Ovary (tissue), 9 donors: ENCODE measurements around the gene USP20. TPM values are rescaled to one million over a fixed set of nuclear protein-coding genes. Genes with fewer than 3 reads are reported as not detected.

Source experiments
- DNase-seq, 5 donors: peaks; one replicate each; pipeline ENCODE4 v3.0.0-alpha.2; 2019 to 2020
- H3K27ac ChIP-seq, 2 donors: fragments of 200-600 bp; one replicate each; pipeline versions ENCODE4 v1.5.1 to v1.8.0; 2019 to 2022
- H3K27me3 ChIP-seq: fragments of 200-600 bp; one replicate; pipeline ENCODE4 v1.8.0; 2022
- H3K36me3 ChIP-seq: fragments of 200-600 bp; sonication (generic); one replicate; pipeline ENCODE4 v1.5.1; 2019
- H3K4me1 ChIP-seq: one replicate; pipeline ENCODE4 v1.8.1; 2013; ENCODE audit warnings: mild to moderate bottlenecking, moderate library complexity; ENCODE audit not compliant: insufficient read depth
- H3K4me3 ChIP-seq: fragments of 200-600 bp; sonication (generic); one replicate; pipeline ENCODE4 v1.5.1; 2017
- H3K9me3 ChIP-seq, 2 donors: fragments of 200-600 bp in 1 of 2; sonication (generic) in 1 of 2; one replicate each; pipeline versions ENCODE4 v1.5.1 to v1.8.1; 2013 to 2019; ENCODE audit warnings: mild to moderate bottlenecking in 1 of 2, moderate library complexity in 1 of 2
- EP300 ChIP-seq: sonication (generic); formaldehyde crosslinking; IDR thresholded peaks from one replicate; pipeline ENCODE4 v1.6.1; 2017; ENCODE audit warnings: antibody characterized with exemption
- POLR2A ChIP-seq: fragments of 450-650 bp; IDR thresholded peaks from one replicate; pipeline ENCODE4 v1.6.1; 2017; ENCODE audit warnings: antibody characterized with exemption, mild to moderate bottlenecking, moderate library complexity
- WGBS, 3 donors: extraction: QIAGEN DNeasy Blood & Tissue Kit in 1 of 3; methylation state at CpG; one replicate each; pipeline versions ENCODE4 v1.1.5 to v1.1.7; 2013 to 2017; 5-methylcytosine and 5-hydroxymethylcytosine counted together
- intact Hi-C, 4 donors: fragments of 100-400 bp; cut with DNase I; formaldehyde crosslinking; loops; one replicate each; pipeline versions ENCODE4 v1.11.0 to v1.15.1; 2022 to 2023
- polyA plus RNA-seq, 2 donors: library from polyadenylated mRNA; stranded (reverse); fragments of 200-250 nt in 1 of 2; fragments of 350-450 nt in 1 of 2; fragmentation: Illumina TruSeq in 1 of 2; extraction: RNeasy Lipid Tissue Mini Kit (QIAGEN cat#74804) in 1 of 2; gene quantifications; one replicate each; pipeline ENCODE4 v1.2.3, GENCODE V29; 2013 to 2014
- total RNA-seq, 7 donors: library from RNA; depleted of rRNA in 2 of 7; stranded (reverse); fragments of >200 nt in 2 of 7; fragmentation: NEBNext Ultra II Directional in 3 of 7; extraction: Animal tissue kit (Norgen Biotek cat#: 25700) in 3 of 7; gene quantifications; one replicate each; pipeline versions ENCODE4 v1.1.0 to v1.2.4, GENCODE V29; 2016 to 2023
- TF ChIP-seq, protein P1 (sequence below), 3 donors: fragments of 450-650 bp in 2 of 3; fragments of 200-600 bp in 1 of 3; IDR thresholded peaks; one replicate each; pipeline versions ENCODE4 v1.5.1 to v1.8.0; 2016 to 2022; ENCODE audit warnings: antibody characterized with exemption in 3 of 3, mild to moderate bottlenecking in 1 of 3
- donor health status: DM: no; HTN: no; CAD: no; lungs with moderate emphysema.
- donor health status: DM: no; HTN: no; CAD: no.
- donor health status: Bipolar disorder and iron deficiency.
- donor health status: DM: yes; HTN: yes; CAD: no.
- donor health status: DM: no; HTN: no; CAD: no.
- donor health status: DM: yes; HTN: yes; CAD: no.

Gene USP20
- total and polyA plus RNA-seq, 9 donors = 6.8 to 39.8 (median 30.7) TPM

DNA sequence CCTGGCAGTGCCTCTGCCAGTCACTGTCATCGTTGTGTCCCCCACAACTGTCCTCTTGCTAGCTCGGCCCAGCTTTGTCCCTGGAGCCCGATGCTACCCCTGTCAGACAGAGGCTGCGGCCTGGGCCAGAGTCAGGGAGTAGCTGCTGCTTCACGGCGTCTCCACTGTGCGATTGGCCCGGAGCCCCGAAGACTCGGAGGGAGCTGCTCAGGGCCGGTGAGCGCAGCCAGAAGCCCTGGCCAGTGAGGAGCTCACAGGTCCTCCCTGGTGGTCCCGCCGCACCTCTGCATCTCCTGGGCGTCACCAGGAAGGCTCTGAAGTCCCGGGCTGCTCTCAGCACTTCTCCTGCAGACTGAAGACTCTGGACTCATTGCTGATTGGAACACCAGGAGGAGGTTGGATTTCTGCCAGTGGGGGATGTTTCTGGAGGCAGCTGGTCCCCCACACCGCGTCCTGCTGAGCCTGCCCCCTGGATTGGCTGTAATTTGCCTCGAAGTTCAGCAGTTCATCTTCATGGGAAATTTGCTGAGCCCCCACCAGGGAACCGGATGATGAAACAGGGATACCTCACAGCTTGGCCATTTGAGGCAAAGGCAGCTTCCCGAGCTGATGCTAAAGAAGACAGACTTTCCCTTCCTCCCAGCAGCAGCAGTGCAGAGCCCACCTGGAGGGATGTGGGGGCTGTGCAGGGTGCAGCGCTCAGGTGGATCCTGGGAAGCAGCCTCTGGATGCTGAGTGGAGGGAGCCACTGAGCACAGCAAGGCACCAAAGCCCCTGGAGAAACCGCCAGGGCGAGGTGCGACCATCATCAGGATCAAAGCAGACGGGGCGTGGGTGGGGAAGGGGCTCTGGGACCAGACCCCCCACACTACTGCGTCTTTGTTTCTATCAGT is 45.6 kb downstream of the USP20 start:
- 63 to 76% (median 67%) methylated on average over 25 to 28 of the region's 28 CpGs for WGBS, 3 donors
- intact Hi-C loops = loop anchor here in 3 of 4 donors (5.0 to 10.0 kb wide), 3 partner anchors 354 to 1829 kb away; no protein-coding TSS in a partner anchor
- no peak for DNase-seq
- peaks cover 6% of the 10 kb centered on the region for H3K4me1 ChIP-seq
- H3K36me3 ChIP-seq = no peaks in the 10 kb centered on the region
- H3K27ac ChIP-seq = no peak overlapping the region
- H3K9me3 ChIP-seq = no peaks in the 10 kb centered on the region
- TF ChIP-seq POLR2A (no peak), EP300 (no peak)
- TF ChIP-seq, protein P1, sequence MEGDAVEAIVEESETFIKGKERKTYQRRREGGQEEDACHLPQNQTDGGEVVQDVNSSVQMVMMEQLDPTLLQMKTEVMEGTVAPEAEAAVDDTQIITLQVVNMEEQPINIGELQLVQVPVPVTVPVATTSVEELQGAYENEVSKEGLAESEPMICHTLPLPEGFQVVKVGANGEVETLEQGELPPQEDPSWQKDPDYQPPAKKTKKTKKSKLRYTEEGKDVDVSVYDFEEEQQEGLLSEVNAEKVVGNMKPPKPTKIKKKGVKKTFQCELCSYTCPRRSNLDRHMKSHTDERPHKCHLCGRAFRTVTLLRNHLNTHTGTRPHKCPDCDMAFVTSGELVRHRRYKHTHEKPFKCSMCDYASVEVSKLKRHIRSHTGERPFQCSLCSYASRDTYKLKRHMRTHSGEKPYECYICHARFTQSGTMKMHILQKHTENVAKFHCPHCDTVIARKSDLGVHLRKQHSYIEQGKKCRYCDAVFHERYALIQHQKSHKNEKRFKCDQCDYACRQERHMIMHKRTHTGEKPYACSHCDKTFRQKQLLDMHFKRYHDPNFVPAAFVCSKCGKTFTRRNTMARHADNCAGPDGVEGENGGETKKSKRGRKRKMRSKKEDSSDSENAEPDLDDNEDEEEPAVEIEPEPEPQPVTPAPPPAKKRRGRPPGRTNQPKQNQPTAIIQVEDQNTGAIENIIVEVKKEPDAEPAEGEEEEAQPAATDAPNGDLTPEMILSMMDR (IDR thresholded peaks at IDR 0.05) = no peak
- H3K27me3 ChIP-seq = no peaks in the 10 kb centered on the region
- H3K4me3 ChIP-seq = no peak overlapping the region

DNA sequence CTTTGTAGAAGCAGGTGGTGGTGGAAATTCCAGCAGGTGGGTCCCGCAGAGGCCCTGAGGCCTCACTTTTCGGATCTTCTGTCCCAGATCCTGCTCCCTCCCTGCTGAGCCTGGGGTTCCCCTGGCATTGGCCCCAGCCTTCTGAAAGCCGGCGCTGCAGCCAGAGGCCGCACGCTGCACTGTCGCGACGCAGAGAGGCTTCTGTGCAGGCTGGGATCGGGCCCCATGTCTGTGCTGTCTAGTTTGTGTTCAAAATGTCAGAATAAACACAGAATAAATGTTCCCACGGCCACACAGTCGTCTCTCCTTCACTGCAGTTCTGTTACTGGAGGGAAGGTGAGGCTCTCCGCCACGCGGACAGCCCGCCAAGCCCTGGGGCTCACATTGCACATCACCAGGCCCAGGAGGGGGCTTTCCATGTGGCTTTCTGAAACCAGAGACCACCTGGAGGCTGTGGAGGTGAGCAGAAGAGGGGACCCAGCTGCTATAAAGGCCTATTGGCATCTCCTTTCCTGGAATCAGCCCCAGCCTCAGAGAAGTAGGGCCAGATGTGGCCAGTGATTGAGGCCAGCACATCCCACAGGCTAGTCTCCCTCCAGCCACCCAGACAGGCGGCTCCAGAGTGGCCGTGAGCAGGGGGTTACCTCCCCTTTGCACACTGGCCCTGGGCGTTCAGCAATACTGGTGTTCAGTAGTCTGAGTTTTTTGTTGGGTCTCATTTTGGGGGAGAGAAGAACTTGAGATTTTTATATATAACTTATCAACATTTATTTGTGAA is 46.5 kb downstream of the USP20 start:
- no peak overlapping the region for H3K4me3 ChIP-seq
- no peaks in the 10 kb centered on the region for H3K9me3 ChIP-seq
- no peaks in the 10 kb centered on the region for H3K36me3 ChIP-seq
- no peak for TF ChIP-seq POLR2A
- TF ChIP-seq EP300 = no peak
- TF ChIP-seq, protein P1 (IDR thresholded peaks at IDR 0.05) = no peak
- intact Hi-C loops = loop anchor here in 3 of 4 donors (5.0 to 10.0 kb wide), 3 partner anchors 353 to 1829 kb away; no protein-coding TSS in a partner anchor
- peaks cover 6% of the 10 kb centered on the region for H3K4me1 ChIP-seq
- DNase-seq = no peak
- H3K27ac ChIP-seq = no peak overlapping the region
- no peaks in the 10 kb centered on the region for H3K27me3 ChIP-seq
- 77 to 85% (median 82%) methylated on average over 19 of the region's 19 CpGs for WGBS, 3 donors

DNA sequence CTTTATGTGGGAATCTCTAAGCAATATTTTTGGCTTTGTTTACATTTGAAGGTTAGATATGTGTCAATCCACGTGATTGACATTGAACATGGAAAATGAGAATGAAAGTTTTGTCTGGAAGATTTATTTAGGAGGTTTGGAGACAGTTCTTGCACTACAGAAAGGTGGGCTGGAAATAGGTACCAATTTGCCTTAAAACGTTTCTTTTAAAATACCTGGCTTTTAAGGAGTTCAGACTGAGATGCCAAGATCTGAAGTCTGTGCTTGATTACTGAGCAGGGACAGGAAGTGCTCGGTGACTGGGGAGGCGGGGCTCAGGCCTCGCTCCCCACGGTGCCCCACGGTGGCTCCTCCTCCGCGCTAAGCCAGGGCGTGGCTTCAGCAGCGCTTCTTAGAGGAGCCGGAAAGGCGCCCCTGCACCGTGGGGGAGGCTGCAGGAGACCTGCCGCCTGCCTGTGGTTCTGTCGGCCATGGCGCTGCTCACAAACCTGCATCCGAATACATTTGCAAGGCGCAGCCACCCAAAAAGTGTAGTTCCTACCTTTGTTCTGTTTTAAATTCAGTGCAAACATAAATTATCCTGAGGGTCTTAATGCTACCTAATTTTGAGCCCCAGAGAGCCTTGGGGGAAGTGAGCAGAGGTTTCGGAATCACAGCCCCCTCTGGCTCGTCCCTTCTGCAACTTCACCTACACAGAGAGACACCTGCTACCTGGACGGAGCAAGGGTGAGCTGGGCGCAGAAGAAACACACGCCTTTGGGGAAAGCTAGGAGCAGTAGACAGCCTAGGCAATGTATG is 49.2 kb downstream of the USP20 start:
- peak; percentile 82 to 88 (median 83) for DNase-seq
- Histone ChIP-seq H3K27ac (no peak overlapping the region), H3K27me3 (no peaks in the 10 kb centered on the region), H3K4me1 (peaks cover 9% of the 10 kb centered on the region), H3K36me3 (no peaks in the 10 kb centered on the region), H3K9me3 (no peaks in the 10 kb centered on the region), H3K4me3 (peak overlapping the region; percentile 27)
- intact Hi-C loops = loop anchor here in 3 of 4 donors (2.0 to 10.0 kb wide), 6 partner anchors 158 to 1832 kb away; partner anchors contain the start of gene FNBP1 (in 3 of the 3)
- TF ChIP-seq EP300 = no peak
- TF ChIP-seq, protein P1 (IDR thresholded peaks at IDR 0.05) = no peak
- TF ChIP-seq POLR2A = no peak
- WGBS, 3 donors = 9 to 11% (median 11%) methylated on average over 24 of the region's 24 CpGs
